RWPE1 (cell line): ENCODE measurements around the gene IFI44.
A peak's percentile ranks its signal among the peaks of the same experiment; 100 is the strongest.

ENCODE experiments used
- CTCF ChIA-PET: fragments of 350-600 bp; sonication (Branson Sonifier 250); formaldehyde crosslinking; extraction: SDS; loops from one replicate; lab custom pipeline; 2021; lab: Yijun Ruan, JAX
- POLR2A ChIA-PET: fragments of 400-600 bp; formaldehyde crosslinking; extraction: SDS; loops from one replicate; lab custom pipeline; 2020; ENCODE audit warnings: antibody characterized with exemption; ENCODE audit not compliant: low non-redundant PET; lab: Yijun Ruan, JAX
- DNase-seq: peaks from one replicate; pipeline ENCODE4 v3.0.0; 2012; ENCODE audit warnings: low spot score
- H3K27ac ChIP-seq: fragments of 450-650 bp; 2 replicates; pipeline ENCODE4 v1.5.1; 2017
- TF ChIP-seq, protein P1 (sequence below): fragments of 450-650 bp; conservative IDR thresholded peaks from 2 replicates; pipeline ENCODE4 v1.5.1; 2017; ENCODE audit warnings: low read depth, mild to moderate bottlenecking

The IFI44 gene

DNA sequence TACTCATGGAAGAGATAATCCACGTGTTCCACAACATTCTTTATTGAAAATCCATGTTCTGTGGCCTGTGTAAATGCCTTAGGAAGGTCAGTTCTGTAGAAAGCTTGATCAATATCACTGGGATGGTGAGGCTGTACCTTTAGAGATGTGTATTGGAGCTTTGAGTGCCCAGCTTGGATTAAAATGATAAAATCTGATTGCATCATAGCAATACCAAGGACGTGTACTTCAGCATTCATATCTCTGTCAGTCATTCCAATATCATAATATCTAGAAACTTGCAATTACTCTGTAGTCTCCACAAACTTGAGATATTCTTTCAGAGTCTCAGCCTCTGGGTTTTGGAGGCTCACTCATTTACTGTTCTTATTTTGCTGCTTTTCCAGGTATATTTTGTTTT lies 31.6 kb downstream of the IFI44 start:
- POLR2A ChIA-PET = no interaction called here
- no peak for DNase-seq
- CTCF ChIA-PET = interaction anchor here (0.6 kb wide), 1 partner anchor 64 kb away, joined by 3 read pairs; no protein-coding TSS in a partner anchor
- H3K27ac ChIP-seq = no peak overlapping the region
- TF ChIP-seq, protein P1, sequence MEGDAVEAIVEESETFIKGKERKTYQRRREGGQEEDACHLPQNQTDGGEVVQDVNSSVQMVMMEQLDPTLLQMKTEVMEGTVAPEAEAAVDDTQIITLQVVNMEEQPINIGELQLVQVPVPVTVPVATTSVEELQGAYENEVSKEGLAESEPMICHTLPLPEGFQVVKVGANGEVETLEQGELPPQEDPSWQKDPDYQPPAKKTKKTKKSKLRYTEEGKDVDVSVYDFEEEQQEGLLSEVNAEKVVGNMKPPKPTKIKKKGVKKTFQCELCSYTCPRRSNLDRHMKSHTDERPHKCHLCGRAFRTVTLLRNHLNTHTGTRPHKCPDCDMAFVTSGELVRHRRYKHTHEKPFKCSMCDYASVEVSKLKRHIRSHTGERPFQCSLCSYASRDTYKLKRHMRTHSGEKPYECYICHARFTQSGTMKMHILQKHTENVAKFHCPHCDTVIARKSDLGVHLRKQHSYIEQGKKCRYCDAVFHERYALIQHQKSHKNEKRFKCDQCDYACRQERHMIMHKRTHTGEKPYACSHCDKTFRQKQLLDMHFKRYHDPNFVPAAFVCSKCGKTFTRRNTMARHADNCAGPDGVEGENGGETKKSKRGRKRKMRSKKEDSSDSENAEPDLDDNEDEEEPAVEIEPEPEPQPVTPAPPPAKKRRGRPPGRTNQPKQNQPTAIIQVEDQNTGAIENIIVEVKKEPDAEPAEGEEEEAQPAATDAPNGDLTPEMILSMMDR = no peak

DNA sequence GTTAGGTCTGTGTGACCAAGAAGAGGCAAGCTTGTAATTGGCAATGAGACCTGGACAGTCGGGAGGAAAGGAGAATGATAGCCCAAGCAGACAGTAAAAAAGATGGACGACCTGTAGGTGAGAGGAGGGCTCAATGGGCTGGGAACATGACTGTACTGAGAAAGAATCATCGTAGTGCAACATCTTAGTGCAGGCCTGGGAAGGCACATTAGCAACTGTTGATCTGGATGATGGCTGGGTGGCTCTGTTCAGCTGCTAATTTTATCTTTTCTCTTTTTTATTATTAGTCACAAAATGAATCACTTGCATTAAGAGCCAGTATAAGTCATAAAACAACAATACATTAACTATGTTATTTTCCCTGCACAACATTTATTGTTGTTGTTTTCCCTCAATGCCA lies 32.9 kb downstream of the IFI44 start:
- POLR2A ChIA-PET = no interaction called here
- no peak overlapping the region for H3K27ac ChIP-seq
- TF ChIP-seq, protein P1 = no peak
- no peak for DNase-seq
- CTCF ChIA-PET = no interaction called here

DNA sequence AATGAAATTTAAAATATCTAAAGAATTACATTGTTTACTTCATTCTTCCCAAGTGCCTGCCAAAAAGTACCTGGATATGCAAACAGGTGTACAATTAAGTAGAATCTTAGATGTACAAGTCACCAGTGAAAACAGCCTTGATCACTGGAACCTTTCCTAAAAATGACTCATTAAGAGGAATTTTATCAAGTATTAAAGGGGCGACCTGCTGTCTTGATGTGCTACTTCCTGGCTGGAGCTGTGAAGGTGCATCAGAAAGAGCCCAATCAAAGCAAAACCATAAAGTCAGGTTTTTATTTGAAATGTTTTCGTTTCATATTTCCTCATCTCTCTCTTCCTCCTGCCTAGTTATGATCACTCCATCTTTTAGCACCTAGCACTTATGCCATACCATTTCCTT lies 33.4 kb downstream of the IFI44 start:
- H3K27ac ChIP-seq = no peak overlapping the region
- POLR2A ChIA-PET = no interaction called here
- CTCF ChIA-PET = no interaction called here
- DNase-seq = no peak
- TF ChIP-seq, protein P1 = no peak

DNA sequence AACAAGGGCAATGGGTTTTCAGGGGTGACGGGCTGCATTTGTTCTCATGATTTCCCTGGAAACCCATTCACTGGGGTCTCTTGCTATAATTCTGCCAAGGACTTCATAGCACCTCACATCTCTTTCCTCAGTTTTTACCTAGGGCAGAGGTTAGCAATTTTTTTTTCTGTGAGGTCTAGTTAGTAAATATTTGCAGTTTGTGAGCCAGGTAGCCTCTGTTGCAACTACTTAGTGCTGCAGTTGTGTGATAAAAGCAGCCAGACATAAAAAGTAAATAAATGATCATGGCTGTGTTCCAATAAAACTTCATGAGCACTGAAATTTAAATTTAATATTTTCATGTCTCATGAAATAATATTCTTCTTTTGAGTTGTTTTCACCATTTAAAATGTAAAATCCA lies 37.7 kb downstream of the IFI44 start:
- no peak for DNase-seq
- no peak overlapping the region for H3K27ac ChIP-seq
- TF ChIP-seq, protein P1 = no peak
- CTCF ChIA-PET = interaction anchor here (1.4 kb wide), 1 partner anchor 556 kb away, joined by 5 read pairs; no protein-coding TSS in a partner anchor
- POLR2A ChIA-PET = no interaction called here

DNA sequence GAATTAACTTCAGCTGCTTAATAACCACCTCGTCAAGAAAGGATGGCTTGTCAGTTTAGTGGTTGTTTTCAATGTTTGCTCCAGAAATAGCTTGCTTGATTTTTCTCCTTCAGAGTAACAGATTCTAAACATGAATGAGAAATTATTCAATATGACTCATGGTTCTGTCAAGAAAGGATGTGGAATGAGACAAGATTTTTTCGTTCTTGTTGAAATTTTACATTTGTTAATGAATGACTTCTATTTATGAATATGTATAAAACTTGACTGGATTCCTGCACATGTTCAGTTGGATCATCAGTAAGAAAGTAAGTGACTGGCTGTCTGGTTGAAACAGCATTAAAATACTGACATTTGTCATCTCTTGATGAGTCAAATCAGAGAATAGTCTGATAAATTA lies 38.3 kb downstream of the IFI44 start:
- ChIA-PET CTCF (no interaction called here), POLR2A (no interaction called here)
- H3K27ac ChIP-seq = no peak overlapping the region
- TF ChIP-seq, protein P1 = no peak
- DNase-seq = no peak

- POLR2A ChIA-PET = no interaction called here
- CTCF ChIA-PET = no interaction called here
- no peak overlapping the region for H3K27ac ChIP-seq
- peak; percentile 20 for DNase-seq
- TF ChIP-seq, protein P1 = peak; percentile 21; the same call in 1 of the 2 replicates
These were observed 39.1 kb downstream of the IFI44 start for GRCh38 chr1:78688697-78689096.
